Liver (tissue), 3 donors: ENCODE data around the gene CD274.

Source experiments
- ATF3 ChIP-seq: IDR thresholded peaks from 2 replicates; pipeline ENCODE4 v1.6.1; 2016; ENCODE audit warnings: antibody characterized with exemption
- CTCF ChIP-seq: fragments of 150-350 bp; IDR thresholded peaks from 2 replicates; pipeline ENCODE4 v1.5.1; 2017; ENCODE audit warnings: improper control_type of control experiment, low read depth, low read length; ENCODE audit not compliant: missing input control
- EGR1 ChIP-seq, 2 donors: IDR thresholded peaks; 2 replicates each; pipeline ENCODE4 v1.6.1; 2016 to 2018; ENCODE audit warnings: antibody characterized with exemption in 2 of 2, low read depth in 2 of 2
- GABPA ChIP-seq, 2 donors: IDR thresholded peaks in 1 of 2; conservative IDR thresholded peaks in 1 of 2; 2 replicates each; pipeline ENCODE4 v1.6.1; 2016; ENCODE audit warnings: antibody characterized with exemption in 2 of 2, mild to moderate bottlenecking in 1 of 2, moderate library complexity in 1 of 2
- HNF4A ChIP-seq, 2 donors: conservative IDR thresholded peaks; 2 replicates each; pipeline ENCODE4 v1.6.1; 2016; ENCODE audit warnings: antibody characterized with exemption in 2 of 2, mild to moderate bottlenecking in 2 of 2
- REST ChIP-seq: IDR thresholded peaks from 2 replicates; pipeline ENCODE4 v1.6.1; 2016; ENCODE audit warnings: antibody characterized with exemption, mild to moderate bottlenecking
- SP1 ChIP-seq: IDR thresholded peaks from 2 replicates; pipeline ENCODE4 v1.6.1; 2018; ENCODE audit warnings: antibody characterized with exemption, mild to moderate bottlenecking
- TAF1 ChIP-seq: conservative IDR thresholded peaks from 2 replicates; pipeline ENCODE4 v1.6.1; 2016; ENCODE audit warnings: antibody characterized with exemption, mild to moderate bottlenecking
- YY1 ChIP-seq: IDR thresholded peaks from 2 replicates; pipeline ENCODE4 v1.6.1; 2016; ENCODE audit warnings: antibody characterized with exemption, mild to moderate bottlenecking
- TF ChIP-seq, protein P1 (sequence below): IDR thresholded peaks from 2 replicates; pipeline ENCODE4 v1.6.1; 2016; ENCODE audit warnings: antibody characterized with exemption
- donor health status: healthy.
- donor health status: healthy.

GRCh38 chr9:5422276-5422675 is 28.1 kb upstream of the CD274 start:
- TF ChIP-seq GABPA (IDR thresholded peaks at IDR 0.05 in 1 of 2, conservative IDR thresholded peaks at IDR 0.05 in 1 of 2), result no peak
- no peak for TF ChIP-seq CTCF
- TF ChIP-seq YY1, result no peak
- TF ChIP-seq EGR1 (IDR thresholded peaks at IDR 0.05; ENCODE audit: low read depth in 2 of 2), result no peak
- TF ChIP-seq REST, result no peak
- TF ChIP-seq, protein P1, sequence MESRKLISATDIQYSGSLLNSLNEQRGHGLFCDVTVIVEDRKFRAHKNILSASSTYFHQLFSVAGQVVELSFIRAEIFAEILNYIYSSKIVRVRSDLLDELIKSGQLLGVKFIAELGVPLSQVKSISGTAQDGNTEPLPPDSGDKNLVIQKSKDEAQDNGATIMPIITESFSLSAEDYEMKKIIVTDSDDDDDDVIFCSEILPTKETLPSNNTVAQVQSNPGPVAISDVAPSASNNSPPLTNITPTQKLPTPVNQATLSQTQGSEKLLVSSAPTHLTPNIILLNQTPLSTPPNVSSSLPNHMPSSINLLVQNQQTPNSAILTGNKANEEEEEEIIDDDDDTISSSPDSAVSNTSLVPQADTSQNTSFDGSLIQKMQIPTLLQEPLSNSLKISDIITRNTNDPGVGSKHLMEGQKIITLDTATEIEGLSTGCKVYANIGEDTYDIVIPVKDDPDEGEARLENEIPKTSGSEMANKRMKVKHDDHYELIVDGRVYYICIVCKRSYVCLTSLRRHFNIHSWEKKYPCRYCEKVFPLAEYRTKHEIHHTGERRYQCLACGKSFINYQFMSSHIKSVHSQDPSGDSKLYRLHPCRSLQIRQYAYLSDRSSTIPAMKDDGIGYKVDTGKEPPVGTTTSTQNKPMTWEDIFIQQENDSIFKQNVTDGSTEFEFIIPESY, result no peak
- no peak for TF ChIP-seq SP1
- no peak for TF ChIP-seq ATF3
- no peak for TF ChIP-seq HNF4A (conservative IDR thresholded peaks at IDR 0.05)
- no peak for TF ChIP-seq TAF1
